Measurements from ENCODE around the gene LY6G6F.

LY6G6F gene

GRCh38 chr6:31725502-31726350 lies 19.1 kb downstream of the LY6G6F start:
- no peak for DNase-seq

- DNase-seq = no peak
Measured at GRCh38 chr6:31727034-31727716, 20.5 kb downstream of the LY6G6F start.

GRCh38 chr6:31727717-31728671 lies 21.3 kb downstream of the LY6G6F start:
- DNase-seq = no peak

- no peak for DNase-seq
Measured at GRCh38 chr6:31728767-31729514, 22.3 kb downstream of the LY6G6F start, which contains the start of gene DDAH2. TSS of gene DDAH2 (minus strand) at chr6:31729299. CDS start at chr6:31729161, 138 bp downstream.

- DNase-seq = peak; percentile 35
Measured at GRCh38 chr6:31729515-31729978, 22.9 kb downstream of the LY6G6F start.

- DNase-seq = no peak
Measured at GRCh38 chr6:31729979-31730630, 23.4 kb downstream of the LY6G6F start.

GRCh38 chr6:31730631-31731086 lies 24.0 kb downstream of the LY6G6F start:
- DNase-seq = no peak

GRCh38 chr6:31732029-31732428 lies 25.4 kb downstream of the LY6G6F start:
- DNase-seq = no peak

GRCh38 chr6:31733734-31734133 lies 27.1 kb downstream of the LY6G6F start:
- no peak for DNase-seq

- DNase-seq = no peak
Measured at GRCh38 chr6:31734247-31734820, 27.7 kb downstream of the LY6G6F start.

GRCh38 chr6:31734821-31735406 lies 28.2 kb downstream of the LY6G6F start:
- no peak for DNase-seq

- DNase-seq = no peak
Measured at GRCh38 chr6:31736021-31736767, 29.5 kb downstream of the LY6G6F start, which contains the start of gene CLIC1. TSS of gene CLIC1 (minus strand) at chr6:31736530. CDS start at chr6:31736300, 230 bp downstream.

GRCh38 chr6:31736768-31737314 lies 30.2 kb downstream of the LY6G6F start:
- no peak for DNase-seq

GRCh38 chr6:31737315-31737990 lies 30.8 kb downstream of the LY6G6F start:
- no peak for DNase-seq

GRCh38 chr6:31737991-31738979 lies 31.6 kb downstream of the LY6G6F start:
- DNase-seq = no peak

GRCh38 chr6:31739639-31740396 lies 33.2 kb downstream of the LY6G6F start, which contains the start of gene MSH5:
TSS of gene MSH5 (plus strand) at chr6:31740005. CDS start at chr6:31740467, 462 bp downstream.
- DNase-seq = peak; percentile 82
